ENCODE data around the gene SHLD1.

Gene SHLD1

GRCh38 chr20:5841522-5841921 is 91.3 kb downstream of the SHLD1 start:
- Histone ChIP-seq H3K9me3 (no peaks in the 10 kb centered on the region), H3K4me3 (ENCODE audit: low read depth, low read length) (no peak overlapping the region), H3K4me1 (peaks cover 63% of the 10 kb centered on the region), H3K36me3 (no peaks in the 10 kb centered on the region), H3K27me3 (no peaks in the 10 kb centered on the region)
- no peak for TF ChIP-seq CTCF (IDR thresholded peaks at IDR 0.05; ENCODE audit: low read depth, low read length)
- no peak for DNase-seq

- Histone ChIP-seq H3K4me3 (ENCODE audit: low read depth, low read length) (no peak overlapping the region), H3K9me3 (no peaks in the 10 kb centered on the region), H3K27me3 (no peaks in the 10 kb centered on the region), H3K4me1 (peaks cover 67% of the 10 kb centered on the region), H3K36me3 (no peaks in the 10 kb centered on the region)
- no peak for DNase-seq
- TF ChIP-seq CTCF (IDR thresholded peaks at IDR 0.05; ENCODE audit: low read depth, low read length) = no peak
Observed at GRCh38 chr20:5842465-5842864, 92.3 kb downstream of the SHLD1 start.

- no peaks in the 10 kb centered on the region for H3K9me3 ChIP-seq
- H3K27me3 ChIP-seq = no peaks in the 10 kb centered on the region
- no peak for TF ChIP-seq CTCF (IDR thresholded peaks at IDR 0.05; ENCODE audit: low read depth, low read length)
- peaks cover 65% of the 10 kb centered on the region for H3K4me1 ChIP-seq
- DNase-seq = no peak
- no peaks in the 10 kb centered on the region for H3K36me3 ChIP-seq
- H3K4me3 ChIP-seq (ENCODE audit: low read depth, low read length) = no peak overlapping the region
Observed at GRCh38 chr20:5843054-5843592, 92.9 kb downstream of the SHLD1 start.

GRCh38 chr20:5844063-5844681 is 94.0 kb downstream of the SHLD1 start:
- no peak overlapping the region for H3K4me3 ChIP-seq (ENCODE audit: low read depth, low read length)
- no peaks in the 10 kb centered on the region for H3K27me3 ChIP-seq
- H3K4me1 ChIP-seq = peaks cover 69% of the 10 kb centered on the region
- peak; percentile 79 for DNase-seq
- no peaks in the 10 kb centered on the region for H3K9me3 ChIP-seq
- no peaks in the 10 kb centered on the region for H3K36me3 ChIP-seq
- no peak for TF ChIP-seq CTCF (IDR thresholded peaks at IDR 0.05; ENCODE audit: low read depth, low read length)

GRCh38 chr20:5845681-5846615 is 95.7 kb downstream of the SHLD1 start:
- Histone ChIP-seq H3K36me3 (no peaks in the 10 kb centered on the region), H3K9me3 (no peaks in the 10 kb centered on the region), H3K4me1 (peaks cover 55% of the 10 kb centered on the region), H3K27me3 (no peaks in the 10 kb centered on the region), H3K4me3 (ENCODE audit: low read depth, low read length) (no peak overlapping the region)
- DNase-seq = no peak
- no peak for TF ChIP-seq CTCF (IDR thresholded peaks at IDR 0.05; ENCODE audit: low read depth, low read length)
